ENCODE measurements around the gene CFD.
"Not testable (repeated sequence)": the region's sequence is repeated elsewhere in the genome, so short reads cannot be mapped to it uniquely, and the experiment has no call there.

CFD gene

GRCh38 chr19:825897-826644, 33.4 kb upstream of the CFD start:
- no peak for DNase-seq

- no peak for DNase-seq
Measured at GRCh38 chr19:827314-827709, 32.2 kb upstream of the CFD start.

GRCh38 chr19:827710-828321, 31.6 kb upstream of the CFD start, which contains the start of gene AZU1:
Gene AZU1 (plus strand): TSS chr19:827837. CDS start chr19:827847, 10 bp downstream.
- no peak for DNase-seq

- DNase-seq: no peak
Measured at GRCh38 chr19:829129-829758, 30.2 kb upstream of the CFD start.

GRCh38 chr19:831407-832369, 27.8 kb upstream of the CFD start:
- DNase-seq: no peak

GRCh38 chr19:834216-834615, 25.2 kb upstream of the CFD start:
- DNase-seq: no peak

- DNase-seq: no peak
Measured at GRCh38 chr19:835210-835810, 24.2 kb upstream of the CFD start.

- no peak for DNase-seq
Measured at GRCh38 chr19:840519-841206, 18.8 kb upstream of the CFD start, which contains the start of gene PRTN3. Gene PRTN3 (plus strand): TSS chr19:840999. CDS start chr19:841009, 10 bp downstream.

GRCh38 chr19:842802-843179, 16.7 kb upstream of the CFD start:
- DNase-seq: not testable (repeated sequence)

GRCh38 chr19:843180-843835, 16.2 kb upstream of the CFD start:
- DNase-seq: no peak

- no peak for DNase-seq
Measured at GRCh38 chr19:843836-844545, 15.5 kb upstream of the CFD start.

GRCh38 chr19:844546-844971, 14.9 kb upstream of the CFD start:
- DNase-seq: no peak

GRCh38 chr19:845707-846521, 13.6 kb upstream of the CFD start:
- no peak for DNase-seq

GRCh38 chr19:848386-848921, 11.0 kb upstream of the CFD start:
- DNase-seq: no peak

GRCh38 chr19:849195-849594, 10.3 kb upstream of the CFD start:
- not testable (repeated sequence) for DNase-seq

- DNase-seq: no peak
Measured at GRCh38 chr19:850221-850978, 9.1 kb upstream of the CFD start.

GRCh38 chr19:850979-851335, 8.5 kb upstream of the CFD start:
- no peak for DNase-seq

GRCh38 chr19:852136-853013, 7.1 kb upstream of the CFD start, which contains the start of gene ELANE:
Gene ELANE (plus strand): TSS chr19:852303. CDS start chr19:852329, 26 bp downstream.
- DNase-seq: no peak
